ENCODE results near the gene IFNLR1.

GRCh38 chr1:24195136-24195535 is 8.0 kb upstream of the IFNLR1 start:
- TF ChIP-seq CTCF (conservative IDR thresholded peaks at IDR 0.05 in 1 of 2, IDR thresholded peaks at IDR 0.05 in 1 of 2; ENCODE audit: low read depth in 1 of 2, low read length in 2 of 2) (no peak), EZH2 (IDR thresholded peaks at IDR 0.05; ENCODE audit: low read length, missing control alignments) (no peak)

All from fibroblast of lung (primary cell).